Measurements from ENCODE around the gene SLC35A4. TPM values are rescaled to one million over a fixed set of nuclear protein-coding genes. Genes with fewer than 3 reads are reported as not detected.

The SLC35A4 gene
- total RNA-seq, 1 donor from 2014 or later = 73.1 TPM

GRCh38 chr5:140570058-140570457 is 5.4 kb downstream of the SLC35A4 start:
- Histone ChIP-seq H3K4me1 (peaks cover 79% of the 10 kb centered on the region), H3K9me3 (replicated peaks) (no peaks in the 10 kb centered on the region), H3K27ac (replicated peaks) (peak overlapping the region; percentile 86), H3K36me3 (peaks cover 24% of the 10 kb centered on the region), H3K27me3 (ENCODE audit: low read depth) (no peaks in the 10 kb centered on the region), H3K4me3 (no peak overlapping the region)
- DNase-seq = no peak
- no peak for TF ChIP-seq CTCF (IDR thresholded peaks at IDR 0.05; ENCODE audit: borderline replicate concordance)
- intact Hi-C loops (cut with micrococcal nuclease) = loop anchor here (10.0 kb wide), 1 partner anchor 55 kb away; no protein-coding TSS in a partner anchor

GRCh38 chr5:140570488-140570887 is 5.9 kb downstream of the SLC35A4 start:
- intact Hi-C loops (cut with micrococcal nuclease) = loop anchor here (10.0 kb wide), 1 partner anchor 54 kb away; no protein-coding TSS in a partner anchor
- Histone ChIP-seq H3K27ac (replicated peaks) (peak overlapping the region; percentile 86), H3K9me3 (replicated peaks) (no peaks in the 10 kb centered on the region), H3K27me3 (ENCODE audit: low read depth) (no peaks in the 10 kb centered on the region), H3K36me3 (peaks cover 24% of the 10 kb centered on the region), H3K4me1 (peaks cover 75% of the 10 kb centered on the region), H3K4me3 (no peak overlapping the region)
- no peak for DNase-seq
- no peak for TF ChIP-seq CTCF (IDR thresholded peaks at IDR 0.05; ENCODE audit: borderline replicate concordance)

GRCh38 chr5:140571105-140571504 is 6.5 kb downstream of the SLC35A4 start:
- no peak for TF ChIP-seq CTCF (IDR thresholded peaks at IDR 0.05; ENCODE audit: borderline replicate concordance)
- peaks cover 24% of the 10 kb centered on the region for H3K36me3 ChIP-seq
- peak overlapping the region; percentile 86 for H3K27ac ChIP-seq (replicated peaks)
- intact Hi-C loops (cut with micrococcal nuclease) = loop anchor here (10.0 kb wide), 1 partner anchor 54 kb away; no protein-coding TSS in a partner anchor
- H3K4me3 ChIP-seq = no peak overlapping the region
- H3K9me3 ChIP-seq (replicated peaks) = no peaks in the 10 kb centered on the region
- H3K27me3 ChIP-seq (ENCODE audit: low read depth) = no peaks in the 10 kb centered on the region
- peak; percentile 57 for DNase-seq
- H3K4me1 ChIP-seq = peaks cover 69% of the 10 kb centered on the region

DNA sequence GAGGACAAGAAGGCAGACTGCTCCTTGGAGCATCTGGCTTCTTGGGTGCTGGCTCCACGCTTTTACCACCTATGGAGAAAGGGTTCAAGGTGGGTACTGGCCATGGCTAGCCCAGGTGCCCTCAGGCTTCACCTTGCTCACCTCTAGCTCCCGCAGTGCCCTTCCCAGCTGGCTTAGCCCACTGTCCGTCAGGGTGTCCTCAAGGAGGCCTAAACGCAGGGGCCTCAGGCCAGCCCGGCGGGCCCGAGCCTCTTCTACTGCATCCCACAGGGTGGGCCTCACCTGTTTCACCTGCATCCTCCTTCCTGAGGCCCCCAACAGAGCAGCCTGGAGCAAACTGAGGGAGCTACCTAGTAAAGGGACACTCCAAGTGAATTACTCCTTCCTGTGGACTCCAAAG is 9.1 kb downstream of the SLC35A4 start:
- TF ChIP-seq CTCF (IDR thresholded peaks at IDR 0.05; ENCODE audit: borderline replicate concordance) = no peak
- no peak overlapping the region for H3K4me3 ChIP-seq
- peaks cover 43% of the 10 kb centered on the region for H3K4me1 ChIP-seq
- no peak for DNase-seq
- intact Hi-C loops (cut with micrococcal nuclease) = loop anchor here (10.0 kb wide), 1 partner anchor 51 kb away; no protein-coding TSS in a partner anchor
- H3K27ac ChIP-seq (replicated peaks) = no peak overlapping the region
- no peaks in the 10 kb centered on the region for H3K27me3 ChIP-seq (ENCODE audit: low read depth)
- peaks cover under 1% of the 10 kb centered on the region for H3K36me3 ChIP-seq
- H3K9me3 ChIP-seq (replicated peaks) = no peaks in the 10 kb centered on the region

- intact Hi-C loops (cut with micrococcal nuclease) = loop anchor here (10.0 kb wide), 1 partner anchor 51 kb away; no protein-coding TSS in a partner anchor
- no peak overlapping the region for H3K4me3 ChIP-seq
- peaks cover 38% of the 10 kb centered on the region for H3K4me1 ChIP-seq
- no peak overlapping the region for H3K27ac ChIP-seq (replicated peaks)
- H3K27me3 ChIP-seq (ENCODE audit: low read depth) = no peaks in the 10 kb centered on the region
- no peak for TF ChIP-seq CTCF (IDR thresholded peaks at IDR 0.05; ENCODE audit: borderline replicate concordance)
- H3K9me3 ChIP-seq (replicated peaks) = no peaks in the 10 kb centered on the region
- no peak for DNase-seq
- H3K36me3 ChIP-seq = no peaks in the 10 kb centered on the region
Observed at GRCh38 chr5:140574165-140574564, 9.5 kb downstream of the SLC35A4 start.

Measured in left ventricle myocardium inferior (tissue), 1 donor.